Measurements from ENCODE around the gene TCP11L2. TPM values are rescaled to one million over a fixed set of nuclear protein-coding genes. Genes with fewer than 3 reads are reported as not detected.

The TCP11L2 gene
- total RNA-seq, 1 experiment from 2014 or later = 5.1 TPM

DNA sequence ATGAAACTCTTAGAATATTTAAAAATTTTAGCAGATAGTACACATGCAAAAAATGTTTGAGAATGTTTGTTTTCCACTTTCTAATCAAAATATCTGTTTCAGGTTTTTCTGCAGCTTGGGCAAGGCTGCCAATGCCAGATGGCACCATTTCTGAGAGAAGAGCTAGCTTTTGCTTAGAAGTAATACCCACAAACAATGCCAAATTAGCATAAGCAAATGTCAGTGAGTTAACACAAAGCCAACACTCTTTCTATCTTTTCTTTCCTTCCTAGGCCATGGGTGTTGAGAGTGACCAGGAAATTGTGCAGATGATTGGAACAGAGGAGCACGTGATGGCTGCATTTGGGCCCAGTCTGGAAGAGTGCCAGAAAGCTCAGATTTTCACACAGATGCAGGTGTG, 90.2 kb downstream of the TCP11L2 start:
- DNase-seq (ENCODE audit: low read depth) = no peak

Other genes starting within 250 kb of the TCP11L2 start
- 2.4 and 6.0 TPM in 2 replicates for gene NUAK1, start 163.8 kb upstream of the TCP11L2 start, total RNA-seq (2014; rRNA removed)
- 177 and 193 TPM in 2 replicates for gene CKAP4, start 54.7 kb upstream of the TCP11L2 start, total RNA-seq (2014; rRNA removed)
- gene POLR3B, start 55.0 kb downstream of the TCP11L2 start, total RNA-seq (2014; rRNA removed) = 10.6 and 13.3 TPM in 2 replicates